Peyer's patch (tissue), 4 donors: Measurements from ENCODE around the gene P2RX3. TPM values are rescaled to one million over a fixed set of nuclear protein-coding genes. Genes with fewer than 3 reads are reported as not detected.

ENCODE experiments used
- DNase-seq, 3 donors: peaks; one replicate each; pipeline ENCODE4 v3.0.0-alpha.2; 2017 to 2019
- H3K27ac ChIP-seq, 4 donors: fragments of 200-600 bp; sonication (generic); one replicate each; pipeline ENCODE4 v1.5.1; 2016 to 2019
- H3K27me3 ChIP-seq, 2 donors: fragments of 200-600 bp; sonication (generic); one replicate each; pipeline ENCODE4 v1.5.1; 2019
- H3K36me3 ChIP-seq, 3 donors: fragments of 200-600 bp; sonication (generic); one replicate each; pipeline ENCODE4 v1.5.1; 2016 to 2019
- H3K4me1 ChIP-seq, 4 donors: fragments of 200-600 bp; sonication (generic); one replicate each; pipeline ENCODE4 v1.5.1; 2016 to 2019
- H3K4me3 ChIP-seq, 4 donors: fragments of 200-600 bp; sonication (generic); 1 replicate in 3 of 4; 2 replicates in 1 of 4; pipeline ENCODE4 v1.5.1; 2016 to 2019; ENCODE audit warnings: mild to moderate bottlenecking in 1 of 4
- H3K9me3 ChIP-seq, 4 donors: fragments of 200-600 bp; sonication (generic); one replicate each; pipeline ENCODE4 v1.5.1; 2016 to 2019; ENCODE audit warnings: mild to moderate bottlenecking in 1 of 4
- CTCF ChIP-seq, 6 experiments: fragments of 450-650 bp in 4 of 6; fragments of 200-600 bp in 2 of 6; sonication (generic) in 1 of 6; IDR thresholded peaks; one replicate each; pipeline ENCODE4 v1.5.1; 2017 to 2019; ENCODE audit warnings: antibody characterized with exemption in 6 of 6, mild to moderate bottlenecking in 3 of 6, moderate library complexity in 1 of 6
- POLR2A ChIP-seq, 2 donors: fragments of 450-650 bp; IDR thresholded peaks; one replicate each; pipeline ENCODE4 v1.5.1; 2017; ENCODE audit warnings: antibody characterized with exemption in 2 of 2, mild to moderate bottlenecking in 2 of 2, moderate library complexity in 2 of 2
- total RNA-seq, 4 donors: library from RNA; depleted of rRNA; stranded (reverse); fragments of >200 nt; gene quantifications; one replicate each; pipeline ENCODE4 v1.1.0, GENCODE V29; 2016

P2RX3 gene
- total RNA-seq, 4 donors from 2014 or later: 0.80 TPM; not detected in 3

- Histone ChIP-seq H3K36me3 (no peaks in the 10 kb centered on the region), H3K4me3 (no peak overlapping the region), H3K27me3 (no peaks in the 10 kb centered on the region), H3K4me1 (no peaks in the 10 kb centered on the region), H3K9me3 (no peaks in the 10 kb centered on the region), H3K27ac (no peak overlapping the region)
- TF ChIP-seq CTCF (IDR thresholded peaks at IDR 0.05): no peak
- no peak for TF ChIP-seq POLR2A (IDR thresholded peaks at IDR 0.05)
- DNase-seq: no peak
Observed at GRCh38 chr11:57386178-57386940, 48.2 kb downstream of the P2RX3 start.

- no peaks in the 10 kb centered on the region for H3K27me3 ChIP-seq
- no peak overlapping the region for H3K4me3 ChIP-seq
- no peak for DNase-seq
- H3K36me3 ChIP-seq: no peaks in the 10 kb centered on the region
- no peak overlapping the region for H3K27ac ChIP-seq
- H3K9me3 ChIP-seq: no peaks in the 10 kb centered on the region
- no peaks in the 10 kb centered on the region for H3K4me1 ChIP-seq
- TF ChIP-seq CTCF (IDR thresholded peaks at IDR 0.05) (no peak), POLR2A (IDR thresholded peaks at IDR 0.05) (no peak)
Observed at GRCh38 chr11:57387289-57388030, 49.3 kb downstream of the P2RX3 start.

- Histone ChIP-seq H3K27ac (no peak within 1 kb of the TSS), H3K4me1 (no peaks in the 10 kb centered on the region), H3K36me3 (no peaks in the 10 kb centered on the region), H3K4me3 (no peak within 1 kb of the TSS), H3K9me3 (no peaks in the 10 kb centered on the region), H3K27me3 (no peaks in the 10 kb centered on the region)
- DNase-seq: no peak
- TF ChIP-seq POLR2A (IDR thresholded peaks at IDR 0.05) (no peak), CTCF (IDR thresholded peaks at IDR 0.05) (no peak)
Observed at GRCh38 chr11:57390535-57390934, 52.4 kb downstream of the P2RX3 start, which contains the start of gene PRG2. TSS of gene PRG2 (minus strand) at chr11:57390650. CDS start at chr11:57389944, 706 bp downstream.

- TF ChIP-seq CTCF (IDR thresholded peaks at IDR 0.05) (no peak), POLR2A (IDR thresholded peaks at IDR 0.05) (no peak)
- DNase-seq: no peak
- Histone ChIP-seq H3K27me3 (no peaks in the 10 kb centered on the region), H3K4me3 (no peak overlapping the region), H3K36me3 (no peaks in the 10 kb centered on the region), H3K4me1 (no peaks in the 10 kb centered on the region), H3K27ac (no peak overlapping the region), H3K9me3 (no peaks in the 10 kb centered on the region)
Observed at GRCh38 chr11:57391111-57391510, 53.0 kb downstream of the P2RX3 start.

GRCh38 chr11:57391539-57391938, 53.4 kb downstream of the P2RX3 start:
- TF ChIP-seq CTCF (IDR thresholded peaks at IDR 0.05) (no peak), POLR2A (IDR thresholded peaks at IDR 0.05) (no peak)
- Histone ChIP-seq H3K4me1 (no peaks in the 10 kb centered on the region), H3K27ac (no peak overlapping the region), H3K27me3 (no peaks in the 10 kb centered on the region), H3K36me3 (no peaks in the 10 kb centered on the region), H3K9me3 (no peaks in the 10 kb centered on the region), H3K4me3 (no peak overlapping the region)
- DNase-seq: no peak
